GM19372 (cell line): ENCODE data around the gene TPPP.

Source experiments
- ATAC-seq: cut with Tn5 transposase; IDR thresholded peaks from one replicate; pipeline ENCODE4 v1.9.1; 2021; ENCODE audit warnings: mild to moderate bottlenecking, low read depth, moderate library complexity; ENCODE audit not compliant: unreplicated experiment

Gene TPPP

DNA sequence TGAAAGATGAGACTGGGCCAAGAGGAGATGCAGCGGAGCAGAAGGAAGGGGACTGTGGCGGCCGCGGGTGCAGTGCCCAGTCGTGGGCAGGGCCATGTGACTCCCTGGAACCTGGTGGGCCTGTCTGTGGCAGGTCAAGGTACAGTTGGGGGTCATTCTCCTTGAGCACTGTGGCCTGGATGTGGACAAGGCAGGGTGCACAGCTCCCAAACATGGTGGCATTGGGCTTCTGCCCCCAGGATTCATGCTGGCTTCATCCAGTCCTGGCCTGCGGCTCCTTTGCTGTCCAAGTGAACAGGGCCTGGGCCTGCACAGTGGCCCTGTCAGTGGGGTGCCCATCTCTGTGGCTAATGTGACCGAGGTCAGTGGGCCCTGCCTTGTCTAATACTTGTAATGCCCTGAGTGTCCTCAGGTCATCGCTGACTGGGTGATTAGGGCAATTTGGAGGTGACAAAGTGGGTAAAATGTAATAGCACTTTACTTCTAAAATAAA is 41.1 kb downstream of the TPPP start:
- ATAC-seq, result no peak

DNA sequence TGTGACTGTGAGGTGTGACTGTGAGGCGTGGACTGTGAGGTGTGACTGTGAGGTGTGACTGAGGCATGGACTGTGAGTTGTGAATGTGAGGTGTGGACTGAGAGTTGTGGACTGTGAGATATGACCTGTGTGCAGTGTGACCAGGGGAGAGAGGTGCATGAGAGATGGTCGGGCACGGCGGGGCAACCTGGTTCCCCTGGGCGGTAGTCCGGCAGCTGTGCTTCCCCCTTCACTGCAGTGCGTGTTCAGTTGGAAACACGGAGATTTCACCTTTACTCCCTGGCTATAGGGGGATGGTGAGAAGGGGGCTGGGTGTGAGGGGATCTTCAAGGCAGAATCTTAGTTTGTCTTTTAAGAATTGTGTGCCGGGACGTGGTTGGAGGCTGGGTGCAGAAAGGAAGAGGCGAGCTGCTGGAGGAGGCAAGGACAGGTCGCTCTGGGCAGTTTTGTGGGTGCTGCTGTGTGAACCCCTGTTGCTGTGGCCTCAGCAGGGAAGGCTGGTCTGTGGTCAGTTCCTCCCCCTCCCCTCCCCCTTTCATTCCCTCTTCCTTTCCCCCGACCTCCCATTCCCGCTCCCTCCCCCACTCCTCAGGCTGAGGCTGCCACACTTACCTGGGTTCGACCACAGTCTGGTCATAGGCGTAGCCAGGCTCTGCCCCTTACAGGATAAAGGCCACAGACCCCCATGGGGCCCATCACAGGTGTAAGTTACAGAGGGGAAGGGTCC is 41.7 kb downstream of the TPPP start:
- no peak for ATAC-seq

DNA sequence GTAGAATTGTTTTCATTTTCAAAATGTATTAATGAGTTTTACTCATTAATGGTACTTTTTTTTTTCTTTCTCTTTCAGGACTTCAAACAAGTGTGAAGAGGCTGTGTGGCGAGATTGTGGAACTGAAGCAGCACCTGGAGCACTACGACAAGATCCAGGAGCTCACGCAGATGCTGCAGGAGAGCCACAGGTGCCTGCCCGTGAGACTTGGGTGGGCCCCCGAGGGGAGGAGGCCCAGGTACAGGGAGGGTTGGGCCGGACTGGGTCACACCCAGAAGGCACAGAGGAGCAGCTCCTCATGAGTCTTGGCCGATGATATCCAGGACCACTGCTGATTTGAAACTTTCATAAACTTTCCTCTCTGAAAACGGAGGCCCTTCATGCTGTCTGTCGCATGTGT is 45.4 kb downstream of the TPPP start:
- no peak for ATAC-seq

DNA sequence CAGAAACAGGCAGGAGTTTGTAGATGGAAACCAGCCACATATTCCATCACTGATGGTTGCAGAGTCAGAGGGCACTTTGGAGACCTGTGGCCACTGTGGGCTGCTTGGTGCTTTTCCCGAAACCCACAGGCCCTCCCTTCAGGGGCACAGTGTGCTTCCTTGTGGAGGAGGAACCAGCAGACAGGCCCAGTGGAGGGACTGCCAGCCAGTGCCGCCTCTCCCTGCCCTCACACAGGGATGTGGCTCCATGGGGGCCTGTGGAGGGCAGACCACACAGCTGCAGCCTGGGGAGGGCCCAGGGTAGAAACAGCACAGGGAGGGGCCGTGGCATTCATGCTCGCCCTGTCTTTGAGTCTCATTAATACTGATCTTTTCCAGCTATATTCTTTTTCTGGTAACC is 45.8 kb downstream of the TPPP start:
- ATAC-seq, result no peak

DNA sequence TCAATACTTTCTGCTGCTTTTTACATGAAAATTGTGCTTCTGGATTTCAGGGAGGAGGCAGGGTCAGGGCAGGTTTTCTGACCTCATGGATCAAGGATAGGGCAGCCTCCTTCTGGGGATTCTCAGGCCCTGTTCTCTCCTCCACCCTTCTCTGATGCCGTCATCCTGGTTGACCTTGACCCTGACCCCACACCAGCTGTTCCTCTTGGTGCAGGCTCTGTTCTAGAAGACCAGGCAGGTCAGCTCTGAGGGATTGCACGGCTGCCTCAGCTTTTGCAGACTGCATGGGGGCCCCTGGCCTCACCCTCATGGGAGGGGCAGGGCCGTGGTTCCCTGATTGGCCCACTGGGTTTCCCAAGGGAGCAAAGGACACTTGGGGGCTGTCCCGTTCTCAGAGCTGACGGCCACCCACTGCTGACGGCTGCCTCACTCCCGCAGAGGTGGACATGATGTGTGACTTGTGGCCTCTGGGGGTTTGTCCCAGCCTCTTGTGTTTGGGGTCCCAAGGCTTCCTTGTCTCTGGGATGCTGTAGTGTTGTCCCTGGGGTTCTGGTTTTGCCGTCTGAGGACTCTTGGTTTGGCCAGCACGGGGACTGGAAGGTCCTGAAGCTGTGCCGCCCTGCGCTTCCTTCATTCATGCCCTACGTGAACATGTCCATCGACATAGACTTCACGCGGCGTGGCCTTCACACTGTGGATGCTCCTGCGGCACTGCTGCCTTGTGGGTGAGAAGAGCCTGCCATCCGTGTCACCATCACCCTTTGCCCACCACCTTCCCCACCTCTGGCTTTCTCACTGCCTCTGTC is 46.6 kb downstream of the TPPP start:
- ATAC-seq, result no peak

DNA sequence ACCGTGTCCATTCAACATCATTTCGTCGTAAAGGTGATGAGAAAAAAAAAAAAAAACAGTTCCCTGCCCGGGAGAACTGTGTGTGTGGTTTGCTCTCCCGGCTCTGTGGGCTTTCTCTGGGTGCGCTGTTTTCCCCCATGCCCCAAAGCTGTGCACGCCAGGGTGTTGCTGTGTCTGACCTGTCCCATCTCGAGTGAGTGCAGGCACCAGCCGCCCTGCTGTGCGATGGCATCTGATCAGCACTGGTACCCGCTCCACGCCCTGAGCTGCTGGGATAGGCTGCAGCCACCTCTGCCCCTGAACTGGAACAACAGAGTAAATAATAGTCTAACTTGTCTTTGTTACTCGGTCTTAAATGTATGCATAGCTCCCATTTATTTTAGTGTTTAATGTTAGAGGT is 47.7 kb downstream of the TPPP start:
- no peak for ATAC-seq

DNA sequence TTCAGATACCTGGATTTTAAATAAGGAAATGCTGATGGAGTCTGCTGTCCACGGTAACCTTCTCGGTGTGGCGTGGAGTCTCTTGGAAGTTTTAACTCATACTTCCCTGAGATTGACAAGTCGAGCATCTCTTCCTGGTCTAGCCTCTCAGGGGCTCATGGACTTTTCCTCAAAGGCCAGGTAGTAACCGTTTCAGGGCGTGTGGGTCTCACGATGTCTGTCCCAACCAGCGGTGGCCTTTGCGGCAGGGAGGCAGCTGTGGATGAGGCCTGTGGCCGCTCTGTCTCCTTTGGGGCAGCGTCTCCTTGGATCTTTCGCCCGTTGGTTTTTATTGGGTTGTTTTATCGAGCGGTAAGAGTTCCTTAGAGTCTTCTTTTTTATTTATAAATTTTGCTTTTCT is 48.2 kb downstream of the TPPP start:
- ATAC-seq, result no peak

DNA sequence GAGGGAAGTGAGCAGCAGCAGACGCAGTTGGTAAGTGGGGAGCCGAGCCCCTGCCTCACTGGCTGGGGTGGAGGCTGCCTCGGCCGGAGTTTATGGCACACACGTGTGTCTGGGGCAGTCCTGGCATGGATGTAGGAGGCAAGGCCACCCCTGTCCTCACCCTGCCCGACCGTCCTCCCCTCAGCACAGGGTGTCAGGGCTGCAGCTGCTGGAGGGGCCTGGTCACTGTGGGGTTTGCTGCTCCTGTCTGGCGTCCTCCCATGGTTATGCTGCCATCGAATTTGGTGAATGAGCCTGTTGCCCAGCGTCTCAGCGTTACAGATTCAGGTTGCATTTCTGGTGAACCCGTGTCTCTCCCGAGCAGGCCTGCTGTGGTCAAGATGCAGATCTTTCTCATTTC is 48.6 kb downstream of the TPPP start:
- no peak for ATAC-seq

DNA sequence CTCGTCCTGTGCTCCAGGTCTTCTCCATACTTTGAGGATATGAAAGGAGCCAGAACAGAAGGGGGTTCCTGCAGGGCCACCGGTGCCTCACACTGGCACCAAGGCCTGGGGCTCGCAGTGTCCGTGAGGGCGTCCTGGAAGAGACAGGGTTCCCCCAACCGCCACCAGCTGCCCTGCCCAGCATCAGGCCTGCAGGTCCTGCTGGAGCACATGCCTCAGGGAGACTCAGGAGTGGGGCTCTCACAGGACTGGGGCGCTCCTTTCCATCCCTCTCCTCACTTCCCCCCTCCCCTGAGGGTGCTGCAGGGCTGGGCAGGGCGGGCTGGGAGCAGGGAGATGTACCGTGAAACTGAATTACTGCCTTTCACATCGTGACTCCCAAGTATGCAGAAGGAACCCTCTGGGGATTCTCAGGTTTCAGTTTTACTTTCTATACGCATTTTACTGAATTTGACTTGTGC is 49.3 kb downstream of the TPPP start:
- ATAC-seq, result no peak

DNA sequence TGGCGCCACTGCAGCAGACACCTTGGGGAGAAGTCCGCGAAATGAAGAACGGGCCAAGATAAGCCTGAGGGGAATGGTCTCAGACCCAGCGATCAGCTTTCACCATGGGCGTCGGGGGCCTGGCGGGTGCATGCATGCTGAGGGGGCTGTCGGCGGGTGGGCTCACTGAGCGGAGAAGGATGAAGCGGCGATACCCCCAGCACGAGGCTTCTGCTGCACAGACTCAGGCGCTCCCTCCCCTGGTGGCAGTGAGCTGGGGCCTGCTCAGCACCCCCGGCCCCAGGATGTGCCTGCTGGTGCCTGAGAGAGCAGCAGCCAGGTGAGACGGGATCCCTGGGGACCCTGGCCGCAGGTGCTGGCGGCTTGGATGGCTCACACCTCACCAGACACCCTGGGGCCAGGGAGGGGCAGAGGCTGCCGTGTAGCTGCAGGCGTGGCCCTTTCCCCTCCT is 49.8 kb downstream of the TPPP start:
- ATAC-seq, result no peak

DNA sequence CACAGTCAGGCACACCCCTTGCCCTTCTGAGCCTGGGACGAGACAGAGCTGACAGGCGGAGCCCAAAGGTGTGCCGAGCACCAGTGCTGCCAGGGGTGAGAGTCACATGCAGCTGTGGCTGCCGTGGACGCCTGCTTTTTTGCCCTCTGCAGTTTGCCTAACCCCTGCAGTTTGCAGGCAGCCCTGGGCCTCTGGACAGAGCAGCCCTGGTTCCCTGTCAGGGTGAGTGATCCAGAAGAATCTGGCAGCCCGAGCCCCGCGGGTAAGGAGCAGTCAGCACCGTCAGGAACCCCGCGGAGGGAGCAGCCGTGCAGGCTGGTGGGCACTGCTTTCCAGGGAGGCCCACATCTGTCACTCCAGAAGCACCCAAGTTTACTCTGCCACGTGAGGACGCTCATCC is 50.7 kb downstream of the TPPP start:
- no peak for ATAC-seq

DNA sequence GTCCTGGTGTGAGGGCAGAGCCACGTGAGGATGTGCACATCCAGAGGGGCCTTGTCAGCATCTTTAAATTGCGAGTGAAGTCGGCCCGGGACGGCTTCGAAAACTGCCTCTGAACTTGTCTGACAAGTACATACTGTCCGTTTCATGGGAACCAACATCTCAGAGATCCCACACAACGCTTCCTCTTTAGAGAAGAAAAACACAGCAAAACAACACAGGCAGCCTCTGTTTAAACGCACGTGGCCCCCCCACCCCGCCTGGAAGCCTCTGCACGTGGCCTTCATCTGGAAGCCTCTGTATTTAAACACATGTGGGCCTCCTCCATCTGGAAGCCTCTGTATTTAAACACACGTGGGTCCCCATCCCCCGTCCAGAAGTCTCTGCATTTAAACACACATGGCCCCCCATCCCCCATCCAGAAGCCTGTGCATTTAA is 51.8 kb downstream of the TPPP start:
- ATAC-seq, result no peak

DNA sequence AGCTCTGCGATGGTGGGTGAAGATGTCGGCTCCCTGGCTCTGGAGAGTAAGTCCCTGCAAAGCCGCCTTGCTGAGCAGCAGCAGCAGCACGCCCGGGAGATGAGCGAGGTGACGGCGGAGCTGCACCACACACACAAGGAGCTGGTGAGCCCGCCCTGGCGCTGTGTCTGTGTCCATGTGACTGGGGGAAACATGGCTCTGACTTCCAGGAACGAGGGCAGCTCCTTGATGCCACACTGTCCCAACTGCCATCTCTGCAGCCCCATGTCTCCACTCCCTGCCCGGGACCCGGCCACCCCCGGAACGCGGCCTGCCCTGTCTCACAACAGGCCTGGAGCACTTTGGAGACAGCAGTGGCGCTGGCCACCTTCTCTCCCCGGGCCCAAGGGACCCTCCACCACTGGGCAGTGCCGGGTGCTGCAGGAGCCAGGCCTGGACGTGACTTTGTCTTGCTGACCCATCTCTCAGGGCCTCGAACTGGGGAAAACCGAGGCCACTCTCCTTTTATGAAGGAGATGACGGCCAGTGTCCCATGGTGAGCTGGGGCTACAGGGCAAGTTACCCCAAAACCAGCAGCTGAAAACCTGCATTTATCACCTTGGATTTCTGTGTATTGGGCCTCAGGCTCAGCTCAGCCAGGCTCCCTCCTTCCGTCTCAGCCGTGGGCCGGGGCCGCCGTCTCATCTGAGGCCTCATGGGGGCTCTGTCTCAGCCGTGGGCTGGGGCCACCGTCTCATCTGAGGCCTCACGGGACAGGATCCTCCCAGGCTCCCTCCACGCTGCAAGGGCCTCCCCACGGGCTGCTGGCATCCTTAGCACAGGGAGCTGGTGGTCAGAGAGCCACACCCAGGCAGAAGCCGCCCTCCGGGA is 52.5 kb downstream of the TPPP start:
- no peak for ATAC-seq

DNA sequence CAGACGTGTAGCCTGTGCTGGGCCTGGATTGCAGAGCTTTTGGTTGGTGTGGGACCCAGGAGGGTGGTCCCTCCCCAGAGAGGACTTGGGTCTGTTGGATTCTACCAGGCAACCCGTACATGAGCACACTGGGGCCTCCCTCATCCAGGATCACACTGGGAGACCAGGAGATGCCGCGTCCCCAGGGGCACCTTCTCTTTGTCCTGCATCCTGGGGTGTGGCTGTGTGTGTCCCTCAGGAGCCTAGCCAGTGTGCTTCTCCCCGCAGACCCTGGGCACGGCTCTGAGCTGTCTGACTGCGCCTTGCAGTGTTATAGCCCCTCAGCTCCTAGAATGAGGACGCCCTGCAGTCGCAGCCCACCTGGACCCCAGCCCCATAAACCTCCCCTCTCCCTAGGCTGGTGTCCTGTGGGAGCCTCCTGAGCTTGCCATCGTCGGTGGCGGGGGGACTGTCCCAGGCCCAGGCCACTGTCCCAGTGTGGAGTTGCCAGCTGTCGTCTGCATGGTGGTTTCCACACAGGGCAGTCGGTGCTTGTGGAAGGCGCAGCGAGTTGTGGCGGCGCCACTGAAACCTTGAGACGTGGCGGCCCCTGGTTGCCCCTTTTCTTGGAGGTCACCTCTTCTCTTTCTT is 53.5 kb downstream of the TPPP start:
- ATAC-seq, result no peak

DNA sequence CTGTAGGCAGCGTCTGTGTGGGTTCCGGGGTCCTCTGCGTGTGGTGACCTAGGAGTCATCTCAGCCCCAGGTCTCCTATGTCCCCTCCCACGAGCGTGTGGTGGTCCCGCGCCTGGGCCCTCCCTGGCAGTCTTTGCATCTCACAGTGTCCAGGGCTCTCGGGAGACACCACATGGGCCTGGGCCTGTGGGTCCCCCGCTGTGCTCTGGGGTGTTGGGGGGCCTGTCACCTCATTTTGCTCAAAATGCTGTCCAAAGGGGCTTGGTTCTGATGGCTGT is 54.0 kb downstream of the TPPP start:
- ATAC-seq, result no peak

DNA sequence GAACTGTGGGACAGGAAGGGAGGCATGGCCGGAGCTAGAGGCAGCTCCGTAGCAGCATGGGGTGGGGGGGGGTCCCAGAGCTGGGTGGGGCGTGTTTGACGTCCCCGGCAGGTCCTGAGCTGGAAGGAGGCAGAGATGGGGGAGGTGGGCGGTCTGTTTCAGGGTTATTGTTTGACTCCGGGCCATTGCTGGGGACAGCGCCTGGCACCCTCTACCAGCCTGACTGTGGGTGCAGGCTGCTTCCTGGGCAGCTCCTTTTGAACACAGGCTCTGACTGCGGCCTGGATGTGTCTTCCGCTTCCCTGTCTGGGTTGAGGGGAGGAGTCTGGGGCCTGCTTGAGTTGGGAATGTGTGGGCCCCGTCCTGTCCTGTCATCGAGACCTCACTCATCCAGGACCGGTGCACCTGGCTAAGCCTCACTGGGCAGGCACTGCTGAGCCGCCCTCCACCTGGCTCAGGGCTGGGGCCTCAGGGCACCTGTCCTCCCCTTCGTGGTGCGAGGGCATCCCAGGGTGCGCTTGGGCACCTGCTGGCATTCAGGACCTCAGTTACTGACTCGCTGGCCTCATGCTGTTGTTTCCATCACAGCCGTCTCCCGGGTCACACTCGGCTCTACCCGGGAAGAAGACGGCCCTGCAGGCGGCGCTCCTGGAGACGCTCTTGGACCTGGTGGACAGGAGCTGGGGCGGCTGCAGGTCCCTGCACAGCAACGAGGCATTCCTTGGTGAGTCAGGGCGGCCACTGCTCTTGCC is 54.5 kb downstream of the TPPP start:
- no peak for ATAC-seq

DNA sequence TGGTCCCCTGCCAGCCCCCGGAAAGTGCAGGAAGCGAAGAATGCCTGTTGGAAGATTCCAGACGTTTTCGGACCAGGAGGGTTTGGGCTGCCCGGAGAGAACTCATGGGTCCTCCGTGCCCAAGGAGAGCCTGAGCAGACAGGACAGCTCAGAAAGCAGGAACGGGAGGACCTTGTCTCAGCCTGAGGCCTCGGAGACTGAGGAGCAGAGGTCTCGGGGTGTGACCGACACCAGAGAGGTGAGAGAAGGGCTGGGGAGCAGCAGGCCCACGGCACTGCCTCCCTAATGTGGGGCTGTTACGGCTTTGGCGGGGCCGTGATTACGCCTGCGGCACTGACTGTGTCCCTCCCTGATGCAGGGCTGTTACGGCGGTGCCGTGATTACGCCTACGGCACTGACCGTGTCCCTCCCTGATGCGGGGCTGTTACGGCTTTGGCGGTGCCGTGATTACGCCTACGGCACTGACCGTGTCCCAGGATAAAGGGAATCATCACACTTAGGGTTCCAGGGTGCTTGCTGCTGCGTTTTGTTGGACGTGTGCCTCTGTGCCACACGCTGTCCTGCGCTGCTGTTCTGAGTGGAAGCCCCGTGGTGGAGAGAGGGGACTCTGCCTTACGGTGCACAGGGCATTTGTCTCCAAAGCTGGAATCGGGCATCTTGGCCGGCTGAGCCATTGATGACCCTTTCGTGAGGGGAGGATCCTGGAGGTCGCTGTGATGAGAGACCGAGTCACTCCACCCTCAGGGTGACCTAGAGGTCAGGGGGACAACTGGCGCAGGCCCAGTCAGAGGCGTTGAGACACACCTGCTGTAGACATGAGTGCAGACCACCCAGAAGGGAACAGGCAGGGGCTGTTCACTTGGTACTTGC is 55.3 kb downstream of the TPPP start:
- no peak for ATAC-seq

DNA sequence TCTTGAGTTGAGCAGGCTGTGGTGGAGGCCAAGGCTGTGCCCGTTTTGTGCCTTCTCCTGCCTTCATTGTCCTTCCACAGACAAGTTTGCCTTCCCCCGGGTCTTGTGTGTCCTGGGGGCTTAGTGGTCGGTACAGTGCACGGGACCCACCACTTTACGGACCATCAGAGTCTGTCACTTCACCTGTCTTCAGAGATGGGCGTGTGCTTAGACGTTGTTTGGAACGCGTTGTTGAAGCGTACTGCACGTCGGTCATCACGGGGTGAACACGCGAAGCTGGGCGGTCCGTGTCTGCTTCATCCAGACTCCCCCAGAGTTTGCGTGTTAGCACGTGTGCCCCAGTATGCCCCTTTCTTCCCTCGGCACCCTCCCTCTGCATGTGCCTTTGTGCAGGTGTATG is 56.2 kb downstream of the TPPP start:
- ATAC-seq, result no peak
